ENCODE measurements around the gene GPC3. TPM values are rescaled to one million over a fixed set of nuclear protein-coding genes. Genes with fewer than 3 reads are reported as not detected.

GPC3 gene
- total RNA-seq, 1 donor, result not detected

DNA sequence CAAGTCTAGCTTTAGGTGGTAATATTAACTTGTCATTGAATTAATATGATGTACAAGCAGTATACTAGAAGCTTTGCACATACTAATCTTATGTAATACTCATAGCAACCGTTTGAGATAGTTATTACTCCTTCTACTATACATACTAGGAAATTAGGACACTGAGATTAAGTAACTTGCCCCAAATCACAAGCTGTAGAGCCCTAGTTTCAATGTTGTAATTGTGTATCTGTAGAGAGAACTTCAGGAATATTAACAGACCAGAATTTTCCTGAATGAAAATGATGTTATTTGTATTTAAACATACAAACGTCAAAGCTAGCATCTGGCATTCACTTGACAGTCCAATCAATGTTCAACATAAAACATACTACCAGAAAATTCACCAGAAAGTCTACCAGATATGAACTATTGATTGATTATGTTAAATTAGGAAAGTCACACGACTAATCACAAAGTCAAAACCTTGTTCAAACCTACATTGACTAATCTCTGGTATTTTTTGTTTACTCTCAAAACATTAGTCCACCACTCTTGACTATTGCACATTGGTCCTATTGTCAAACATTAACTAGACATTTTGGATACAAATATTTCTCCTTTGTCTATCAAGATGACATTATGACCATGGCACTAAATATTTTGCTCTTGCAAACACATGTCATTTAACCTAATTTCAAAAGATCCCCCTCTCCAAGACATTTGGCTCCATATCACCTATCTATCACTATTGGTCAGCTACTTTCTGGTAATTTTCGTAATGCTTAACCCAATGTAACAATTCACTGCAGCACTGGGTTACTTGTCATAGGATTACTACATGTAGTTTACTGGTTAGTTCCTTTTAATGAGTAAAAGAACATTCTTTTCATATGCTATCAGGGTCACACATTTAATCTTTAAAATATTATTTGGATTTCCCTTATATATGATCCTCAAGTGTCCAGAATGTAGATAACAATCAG is 100.7 kb downstream of the GPC3 start:
- no peak for DNase-seq (ENCODE audit: low read depth)
- H3K4me3 ChIP-seq (ENCODE audit: low read depth, low read length), result no peak overlapping the region
- TF ChIP-seq, protein P1, sequence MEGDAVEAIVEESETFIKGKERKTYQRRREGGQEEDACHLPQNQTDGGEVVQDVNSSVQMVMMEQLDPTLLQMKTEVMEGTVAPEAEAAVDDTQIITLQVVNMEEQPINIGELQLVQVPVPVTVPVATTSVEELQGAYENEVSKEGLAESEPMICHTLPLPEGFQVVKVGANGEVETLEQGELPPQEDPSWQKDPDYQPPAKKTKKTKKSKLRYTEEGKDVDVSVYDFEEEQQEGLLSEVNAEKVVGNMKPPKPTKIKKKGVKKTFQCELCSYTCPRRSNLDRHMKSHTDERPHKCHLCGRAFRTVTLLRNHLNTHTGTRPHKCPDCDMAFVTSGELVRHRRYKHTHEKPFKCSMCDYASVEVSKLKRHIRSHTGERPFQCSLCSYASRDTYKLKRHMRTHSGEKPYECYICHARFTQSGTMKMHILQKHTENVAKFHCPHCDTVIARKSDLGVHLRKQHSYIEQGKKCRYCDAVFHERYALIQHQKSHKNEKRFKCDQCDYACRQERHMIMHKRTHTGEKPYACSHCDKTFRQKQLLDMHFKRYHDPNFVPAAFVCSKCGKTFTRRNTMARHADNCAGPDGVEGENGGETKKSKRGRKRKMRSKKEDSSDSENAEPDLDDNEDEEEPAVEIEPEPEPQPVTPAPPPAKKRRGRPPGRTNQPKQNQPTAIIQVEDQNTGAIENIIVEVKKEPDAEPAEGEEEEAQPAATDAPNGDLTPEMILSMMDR (IDR thresholded peaks at IDR 0.05; ENCODE audit: insufficient read depth, low read length), result no peak

DNA sequence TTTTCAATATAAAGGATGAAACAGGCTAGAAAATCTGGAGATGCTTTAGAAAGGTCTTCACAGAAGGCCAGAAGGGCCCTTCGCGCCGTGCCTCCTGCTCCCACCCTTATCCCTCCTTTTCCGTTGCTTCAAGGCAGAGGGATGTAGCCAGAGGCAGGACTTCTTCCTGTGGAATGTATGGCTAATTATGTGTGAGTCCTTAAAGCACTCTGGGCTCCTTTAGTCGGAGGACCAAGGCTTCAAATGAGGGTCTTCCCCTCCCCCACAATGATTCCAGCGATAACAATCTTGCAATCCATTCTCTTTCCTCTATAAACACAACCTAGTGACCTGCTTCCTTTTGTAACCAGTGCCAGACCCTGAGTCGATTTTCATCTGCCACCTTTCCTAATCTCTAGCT is 103.5 kb downstream of the GPC3 start:
- TF ChIP-seq, protein P1 (IDR thresholded peaks at IDR 0.05; ENCODE audit: insufficient read depth, low read length), result no peak
- H3K4me3 ChIP-seq (ENCODE audit: low read depth, low read length), result no peak overlapping the region
- DNase-seq (ENCODE audit: low read depth), result no peak

DNA sequence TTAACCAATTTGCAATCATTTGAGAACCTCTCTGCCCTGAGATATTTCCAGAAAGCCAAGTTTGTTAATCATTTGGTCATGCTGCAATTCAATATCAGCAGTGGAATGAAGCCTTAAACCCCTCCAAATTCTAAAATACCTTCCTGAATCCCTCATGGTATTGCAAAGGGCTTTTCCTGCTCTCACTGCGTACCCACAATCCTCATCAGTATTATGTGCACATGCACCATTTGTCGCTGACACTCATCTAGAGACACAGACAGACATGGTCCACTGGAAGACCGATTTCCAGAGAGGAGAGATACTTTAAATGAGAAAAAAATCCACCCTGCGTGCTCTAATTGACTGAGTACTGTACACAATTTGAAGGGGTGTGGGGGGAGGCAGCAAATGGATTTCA is 104.4 kb downstream of the GPC3 start:
- no peak for DNase-seq (ENCODE audit: low read depth)
- TF ChIP-seq, protein P1 (IDR thresholded peaks at IDR 0.05; ENCODE audit: insufficient read depth, low read length), result no peak
- H3K4me3 ChIP-seq (ENCODE audit: low read depth, low read length), result no peak overlapping the region

DNA sequence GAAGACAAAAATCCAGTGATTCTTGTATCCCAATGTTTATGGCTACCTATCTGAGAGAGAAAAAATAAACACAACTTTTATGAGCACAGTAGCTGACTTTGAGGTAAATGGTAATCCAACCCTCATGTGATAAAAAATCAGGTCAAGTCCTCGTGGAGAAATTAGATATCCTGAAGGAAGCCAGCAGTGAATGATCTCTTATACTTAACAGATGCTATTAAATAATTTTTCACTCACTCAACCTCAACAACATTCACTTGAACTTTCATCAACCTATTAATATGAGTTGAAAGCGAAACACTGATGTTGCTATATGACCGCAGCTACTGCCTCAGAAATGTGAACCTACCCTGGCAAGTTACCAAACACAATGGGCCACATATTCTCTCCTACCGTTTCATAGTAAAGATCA is 105.4 kb downstream of the GPC3 start:
- TF ChIP-seq, protein P1 (IDR thresholded peaks at IDR 0.05; ENCODE audit: insufficient read depth, low read length), result no peak
- no peak for DNase-seq (ENCODE audit: low read depth)
- no peak overlapping the region for H3K4me3 ChIP-seq (ENCODE audit: low read depth, low read length)

DNA sequence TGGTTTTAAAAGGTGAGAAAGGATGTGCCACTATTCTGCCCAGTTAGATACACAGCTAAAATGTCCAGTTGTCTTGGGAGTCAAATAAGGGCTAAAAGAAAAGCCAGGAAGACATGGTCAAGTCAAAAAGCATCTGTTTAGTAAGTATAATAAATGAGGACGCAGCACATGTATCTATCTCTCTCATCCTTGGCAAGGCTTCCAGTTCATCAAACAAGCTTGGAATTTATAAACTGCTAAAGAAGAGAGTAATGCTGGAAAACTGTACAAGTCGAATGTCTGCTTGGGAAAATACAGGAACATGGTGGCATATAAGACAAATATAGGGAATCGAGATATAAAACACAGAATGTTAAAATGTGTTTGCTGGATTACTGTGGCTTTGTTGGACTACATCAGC is 106.7 kb downstream of the GPC3 start:
- TF ChIP-seq, protein P1 (IDR thresholded peaks at IDR 0.05; ENCODE audit: insufficient read depth, low read length), result no peak
- H3K4me3 ChIP-seq (ENCODE audit: low read depth, low read length), result no peak overlapping the region
- DNase-seq (ENCODE audit: low read depth), result no peak

DNA sequence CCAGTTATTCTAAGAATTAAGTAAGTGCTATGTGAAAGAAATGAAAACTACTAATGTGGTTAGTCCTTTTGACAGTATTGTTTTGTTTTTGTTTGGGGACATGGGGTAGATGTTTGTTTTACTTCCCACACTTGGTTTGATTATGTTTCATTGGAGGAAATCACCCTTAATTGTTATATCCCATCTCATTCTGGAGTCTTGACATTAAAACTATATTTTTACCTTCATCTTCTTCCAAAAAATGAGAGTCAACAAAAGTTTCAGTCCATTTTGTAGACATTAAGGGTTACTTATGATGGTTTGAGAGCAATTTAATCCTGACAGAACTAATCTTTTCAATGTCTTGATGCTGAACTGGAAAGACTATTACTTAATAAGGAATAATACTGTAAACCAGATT is 108.7 kb downstream of the GPC3 start:
- no peak for DNase-seq (ENCODE audit: low read depth)
- TF ChIP-seq, protein P1 (IDR thresholded peaks at IDR 0.05; ENCODE audit: insufficient read depth, low read length), result no peak
- no peak overlapping the region for H3K4me3 ChIP-seq (ENCODE audit: low read depth, low read length)

All from fibroblast of the aortic adventitia (primary cell).